Hematopoietic multipotent progenitor cell treated with erythropoietin and hydrocortisone succinate and interleukin-3 and kit ligand, for 15 days (in vitro differentiated cells): ENCODE data around the gene EPN2.

Experiments
- DNase-seq: peaks from one replicate; pipeline ENCODE4 v3.0.0-alpha.2; 2015; ENCODE audit warnings: low spot score

Gene EPN2

GRCh38 chr17:19381741-19382444 lies 144.7 kb downstream of the EPN2 start:
- no peak for DNase-seq

- DNase-seq: no peak
Observed at GRCh38 chr17:19382531-19383444, 145.6 kb downstream of the EPN2 start.

GRCh38 chr17:19383681-19384470 lies 146.7 kb downstream of the EPN2 start:
- DNase-seq: no peak

GRCh38 chr17:19384723-19385391 lies 147.7 kb downstream of the EPN2 start:
- DNase-seq: peak; percentile 79

DNA sequence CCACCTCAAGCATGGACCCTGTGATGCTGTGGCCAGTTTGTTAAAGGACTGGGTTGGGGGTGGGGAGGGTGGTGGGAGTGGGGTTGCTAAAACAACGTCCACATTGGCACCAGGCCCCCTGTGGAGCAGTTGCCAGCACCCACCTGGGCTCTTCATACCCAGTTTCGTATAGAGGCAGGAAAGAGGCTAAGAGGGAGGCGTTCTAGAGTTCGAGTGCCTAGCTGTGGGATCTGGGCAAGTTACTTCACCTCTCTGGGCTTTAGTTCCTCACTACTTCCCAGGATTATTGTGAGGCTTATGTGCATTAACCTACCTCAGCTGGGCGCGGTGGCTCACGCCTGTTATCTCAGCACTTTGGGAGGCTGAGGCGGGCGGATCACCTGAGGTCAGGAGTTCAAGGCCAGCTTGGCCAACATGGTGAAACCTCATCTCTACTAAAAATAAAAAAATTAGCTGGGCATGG lies 148.4 kb downstream of the EPN2 start:
- DNase-seq: no peak
